Liver (tissue), 9 donors: Measurements from ENCODE around the gene RNMT. TPM values are rescaled to one million over a fixed set of nuclear protein-coding genes. Genes with fewer than 3 reads are reported as not detected.

Experiments used
- DNase-seq: peaks from one replicate; pipeline ENCODE4 v3.0.0-alpha.2; 2017; ENCODE audit warnings: low spot score
- H3K27ac ChIP-seq, 2 donors: one replicate each; pipeline ENCODE4 v1.7.0; 2013; ENCODE audit warnings: inconsistent platforms in 2 of 2, low read length in 2 of 2, control low read depth in 1 of 2, low read depth in 1 of 2, mild to moderate bottlenecking in 1 of 2
- H3K27me3 ChIP-seq, 4 donors: one replicate each; pipeline versions ENCODE4 v1.6.1 to v1.7.0; 2013; ENCODE audit warnings: low read length in 3 of 4, inconsistent platforms in 1 of 4, mild to moderate bottlenecking in 1 of 4, moderate library complexity in 1 of 4; ENCODE audit not compliant: control insufficient read depth in 4 of 4, insufficient read depth in 4 of 4
- H3K36me3 ChIP-seq, 4 donors: one replicate each; pipeline versions ENCODE4 v1.6.1 to v1.7.0; 2013; ENCODE audit warnings: low read length in 3 of 4, mild to moderate bottlenecking in 3 of 4, low read depth in 1 of 4, moderate library complexity in 1 of 4; ENCODE audit not compliant: control insufficient read depth in 4 of 4, insufficient read depth in 3 of 4
- H3K4me1 ChIP-seq, 4 donors: one replicate each; pipeline versions ENCODE4 v1.6.1 to v1.7.0; 2013; ENCODE audit warnings: low read length in 3 of 4, mild to moderate bottlenecking in 3 of 4, moderate library complexity in 1 of 4; ENCODE audit not compliant: control insufficient read depth in 4 of 4, insufficient read depth in 4 of 4
- H3K4me3 ChIP-seq, 3 donors: one replicate each; pipeline versions ENCODE4 v1.6.1 to v1.7.0; 2013; ENCODE audit warnings: low read length in 3 of 3, control low read depth in 1 of 3, low read depth in 1 of 3, mild to moderate bottlenecking in 1 of 3
- H3K9ac ChIP-seq, 2 donors: one replicate each; pipeline ENCODE4 v1.7.0; 2013; ENCODE audit warnings: low read length in 2 of 2, mild to moderate bottlenecking in 2 of 2, moderate library complexity in 2 of 2, control low read depth in 1 of 2, low read depth in 1 of 2
- H3K9me3 ChIP-seq, 4 donors: one replicate each; pipeline versions ENCODE4 v1.6.1 to v1.7.0; 2013; ENCODE audit warnings: low read length in 3 of 4; ENCODE audit not compliant: control insufficient read depth in 4 of 4
- FOXA1 ChIP-seq: IDR thresholded peaks from 2 replicates; pipeline ENCODE4 v1.6.1; 2016; ENCODE audit warnings: antibody characterized with exemption
- GABPA ChIP-seq, 2 donors: IDR thresholded peaks in 1 of 2; conservative IDR thresholded peaks in 1 of 2; 2 replicates each; pipeline ENCODE4 v1.6.1; 2016; ENCODE audit warnings: antibody characterized with exemption in 2 of 2, mild to moderate bottlenecking in 1 of 2, moderate library complexity in 1 of 2
- HNF4A ChIP-seq, 2 donors: conservative IDR thresholded peaks; 2 replicates each; pipeline ENCODE4 v1.6.1; 2016; ENCODE audit warnings: antibody characterized with exemption in 2 of 2, mild to moderate bottlenecking in 2 of 2
- JUND ChIP-seq, 2 donors: IDR thresholded peaks; 2 replicates each; pipeline ENCODE4 v1.6.1; 2016; ENCODE audit warnings: antibody characterized with exemption in 2 of 2
- NR2F2 ChIP-seq: IDR thresholded peaks from 2 replicates; pipeline ENCODE4 v1.6.1; 2016; ENCODE audit warnings: antibody characterized with exemption
- RAD21 ChIP-seq, 2 donors: IDR thresholded peaks; 2 replicates each; pipeline ENCODE4 v1.6.1; 2016; ENCODE audit warnings: antibody characterized with exemption in 2 of 2, mild to moderate bottlenecking in 2 of 2
- RXRA ChIP-seq, 2 donors: IDR thresholded peaks; 2 replicates each; pipeline ENCODE4 v1.6.1; 2017 to 2018; ENCODE audit warnings: antibody characterized with exemption in 2 of 2, mild to moderate bottlenecking in 1 of 2
- SP1 ChIP-seq: IDR thresholded peaks from 2 replicates; pipeline ENCODE4 v1.6.1; 2018; ENCODE audit warnings: antibody characterized with exemption, mild to moderate bottlenecking
- TAF1 ChIP-seq: conservative IDR thresholded peaks from 2 replicates; pipeline ENCODE4 v1.6.1; 2016; ENCODE audit warnings: antibody characterized with exemption, mild to moderate bottlenecking
- YY1 ChIP-seq: IDR thresholded peaks from 2 replicates; pipeline ENCODE4 v1.6.1; 2016; ENCODE audit warnings: antibody characterized with exemption, mild to moderate bottlenecking
- ZBTB33 ChIP-seq: IDR thresholded peaks from 2 replicates; pipeline ENCODE4 v1.6.1; 2016; ENCODE audit warnings: antibody characterized with exemption
- WGBS: extraction: QIAGEN DNeasy Blood & Tissue Kit; methylation state at CpG from one replicate; pipeline ENCODE4 v1.1.7; 2013; 5-methylcytosine and 5-hydroxymethylcytosine counted together
- polyA plus RNA-seq, 2 donors: library from polyadenylated mRNA; stranded (reverse) in 1 of 2; unstranded in 1 of 2; fragments of 200-250 nt in 1 of 2; fragments of >200 nt in 1 of 2; fragmentation: Nextera tagmentation in 1 of 2; extraction: Ambion mirVana in 1 of 2; gene quantifications; one replicate each; pipeline versions ENCODE4 v1.2.1 to v1.2.3, GENCODE V29; 2013 to 2015
- total RNA-seq, 2 donors: library from RNA; depleted of rRNA; stranded (reverse); fragments of >200 nt; gene quantifications; one replicate each; pipeline ENCODE4 v1.2.3, GENCODE V29; 2014
- TF ChIP-seq, protein P1 (sequence below): fragments of 150-350 bp; IDR thresholded peaks from 2 replicates; pipeline ENCODE4 v1.5.1; 2017; ENCODE audit warnings: improper control_type of control experiment, low read depth, low read length; ENCODE audit not compliant: missing input control
- TF ChIP-seq, protein P2 (sequence below): IDR thresholded peaks from 2 replicates; pipeline ENCODE4 v1.6.1; 2016; ENCODE audit warnings: antibody characterized with exemption
- donor health status: healthy.
- donor health status: healthy.
- donor health status: healthy.
- donor health status: healthy.
- donor health status: healthy.

RNMT gene
- total and polyA plus RNA-seq, 4 donors: 4.9 to 23.1 (median 11.3) TPM

DNA sequence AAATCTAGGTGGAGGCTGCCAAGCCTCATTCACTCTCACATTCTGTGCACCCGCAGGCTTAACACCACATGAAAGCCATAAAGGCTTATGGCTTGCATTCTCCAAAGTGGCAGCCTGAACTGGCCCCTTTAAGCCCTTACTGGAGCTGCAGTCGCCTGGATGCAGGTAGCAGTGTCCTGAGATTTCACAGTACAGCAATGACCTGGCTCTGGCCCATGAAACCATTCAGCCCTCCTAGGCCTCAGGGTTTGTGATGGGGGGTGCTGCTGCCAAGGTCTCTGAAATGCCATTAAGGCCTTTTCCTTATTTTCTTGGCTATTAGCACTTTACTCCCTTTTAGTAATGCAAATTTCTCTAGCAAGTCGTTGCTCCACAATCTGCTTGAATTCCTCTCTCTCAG lies 48.6 kb downstream of the RNMT start:
- no peak for DNase-seq
- no peak for TF ChIP-seq RXRA (IDR thresholded peaks at IDR 0.05)
- TF ChIP-seq RAD21 (IDR thresholded peaks at IDR 0.05): no peak
- no peak for TF ChIP-seq YY1
- TF ChIP-seq JUND (IDR thresholded peaks at IDR 0.05): no peak
- TF ChIP-seq TAF1: no peak
- no peak for TF ChIP-seq SP1
- no peak for TF ChIP-seq FOXA1
- TF ChIP-seq, protein P1, sequence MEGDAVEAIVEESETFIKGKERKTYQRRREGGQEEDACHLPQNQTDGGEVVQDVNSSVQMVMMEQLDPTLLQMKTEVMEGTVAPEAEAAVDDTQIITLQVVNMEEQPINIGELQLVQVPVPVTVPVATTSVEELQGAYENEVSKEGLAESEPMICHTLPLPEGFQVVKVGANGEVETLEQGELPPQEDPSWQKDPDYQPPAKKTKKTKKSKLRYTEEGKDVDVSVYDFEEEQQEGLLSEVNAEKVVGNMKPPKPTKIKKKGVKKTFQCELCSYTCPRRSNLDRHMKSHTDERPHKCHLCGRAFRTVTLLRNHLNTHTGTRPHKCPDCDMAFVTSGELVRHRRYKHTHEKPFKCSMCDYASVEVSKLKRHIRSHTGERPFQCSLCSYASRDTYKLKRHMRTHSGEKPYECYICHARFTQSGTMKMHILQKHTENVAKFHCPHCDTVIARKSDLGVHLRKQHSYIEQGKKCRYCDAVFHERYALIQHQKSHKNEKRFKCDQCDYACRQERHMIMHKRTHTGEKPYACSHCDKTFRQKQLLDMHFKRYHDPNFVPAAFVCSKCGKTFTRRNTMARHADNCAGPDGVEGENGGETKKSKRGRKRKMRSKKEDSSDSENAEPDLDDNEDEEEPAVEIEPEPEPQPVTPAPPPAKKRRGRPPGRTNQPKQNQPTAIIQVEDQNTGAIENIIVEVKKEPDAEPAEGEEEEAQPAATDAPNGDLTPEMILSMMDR: no peak
- TF ChIP-seq, protein P2, sequence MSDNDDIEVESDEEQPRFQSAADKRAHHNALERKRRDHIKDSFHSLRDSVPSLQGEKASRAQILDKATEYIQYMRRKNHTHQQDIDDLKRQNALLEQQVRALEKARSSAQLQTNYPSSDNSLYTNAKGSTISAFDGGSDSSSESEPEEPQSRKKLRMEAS: no peak
- no peak for TF ChIP-seq HNF4A (conservative IDR thresholded peaks at IDR 0.05)
- no peak for TF ChIP-seq GABPA (IDR thresholded peaks at IDR 0.05 in 1 of 2, conservative IDR thresholded peaks at IDR 0.05 in 1 of 2)
- no peak for TF ChIP-seq ZBTB33
- 80% methylated on average over 3 of the region's 3 CpGs for WGBS
- no peaks in the 10 kb centered on the region for H3K4me1 ChIP-seq
- no peak overlapping the region for H3K9ac ChIP-seq
- H3K27ac ChIP-seq: no peak overlapping the region
- H3K36me3 ChIP-seq: no peaks in the 10 kb centered on the region
- no peaks in the 10 kb centered on the region for H3K9me3 ChIP-seq
- no peak overlapping the region for H3K4me3 ChIP-seq
- H3K27me3 ChIP-seq: no peaks in the 10 kb centered on the region

DNA sequence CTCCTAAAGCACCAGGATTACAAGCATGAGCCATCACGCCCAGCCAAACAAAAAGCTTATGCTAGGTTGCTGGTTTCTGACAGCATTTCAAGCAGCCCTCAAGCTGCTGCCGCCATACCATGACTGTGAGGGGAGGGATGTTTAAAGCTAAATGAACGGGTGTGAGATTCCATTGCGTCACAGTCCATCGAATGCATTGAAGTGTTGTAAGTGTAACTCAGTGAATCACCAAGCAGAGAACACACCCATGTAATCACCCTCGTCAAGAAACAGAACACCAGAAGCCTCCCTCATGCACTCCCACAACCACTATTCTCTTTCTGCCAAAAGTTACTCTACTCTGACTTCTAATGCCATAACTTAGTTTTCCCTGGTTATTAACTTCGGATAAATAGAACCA lies 64.7 kb downstream of the RNMT start:
- DNase-seq: no peak
- no peak overlapping the region for H3K9ac ChIP-seq
- no peaks in the 10 kb centered on the region for H3K36me3 ChIP-seq
- 78% methylated on average over 7 of the region's 7 CpGs for WGBS
- H3K4me1 ChIP-seq: no peaks in the 10 kb centered on the region
- H3K9me3 ChIP-seq: no peaks in the 10 kb centered on the region
- no peaks in the 10 kb centered on the region for H3K27me3 ChIP-seq
- no peak overlapping the region for H3K4me3 ChIP-seq
- H3K27ac ChIP-seq: no peak overlapping the region
- TF ChIP-seq RAD21 (IDR thresholded peaks at IDR 0.05): no peak
- no peak for TF ChIP-seq YY1
- TF ChIP-seq RXRA (IDR thresholded peaks at IDR 0.05): no peak

GRCh38 chr18:13793819-13794218 lies 67.3 kb downstream of the RNMT start:
- Histone ChIP-seq H3K9me3 (no peaks in the 10 kb centered on the region), H3K27me3 (no peaks in the 10 kb centered on the region), H3K9ac (no peak overlapping the region), H3K27ac (no peak overlapping the region), H3K36me3 (no peaks in the 10 kb centered on the region), H3K4me3 (no peak overlapping the region), H3K4me1 (no peaks in the 10 kb centered on the region)
- TF ChIP-seq RAD21 (IDR thresholded peaks at IDR 0.05) (no peak), NR2F2 (no peak)
- no peak for DNase-seq
- WGBS: 54% methylated on average over 7 of the region's 7 CpGs
